HG03460 (cell line): ENCODE data around the gene CD84.
"Not testable (repeated sequence)": the region's sequence is repeated elsewhere in the genome, so short reads cannot be mapped to it uniquely, and the experiment has no call there.

Experiments
- ATAC-seq: cut with Tn5 transposase; IDR thresholded peaks from one replicate; pipeline ENCODE4 v1.9.1; 2021; ENCODE audit not compliant: unreplicated experiment

CD84 gene

GRCh38 chr1:160542303-160542945, 36.9 kb downstream of the CD84 start:
- no peak for ATAC-seq

- no peak for ATAC-seq
These were observed 37.5 kb downstream of the CD84 start for GRCh38 chr1:160541622-160542302.

- no peak for ATAC-seq
These were observed 38.5 kb downstream of the CD84 start for GRCh38 chr1:160540859-160541233.

GRCh38 chr1:160539990-160540858, 39.1 kb downstream of the CD84 start:
- peak; percentile 90 for ATAC-seq

- ATAC-seq = no peak
These were observed 39.7 kb downstream of the CD84 start for GRCh38 chr1:160539684-160539989.

GRCh38 chr1:160538985-160539651, 40.2 kb downstream of the CD84 start:
- no peak for ATAC-seq

GRCh38 chr1:160537714-160538665, 41.3 kb downstream of the CD84 start:
- no peak for ATAC-seq

- no peak for ATAC-seq
These were observed 44.3 kb downstream of the CD84 start for GRCh38 chr1:160534823-160535605.

GRCh38 chr1:160532557-160532813, 46.8 kb downstream of the CD84 start:
- not testable (repeated sequence) for ATAC-seq

GRCh38 chr1:160531809-160532556, 47.3 kb downstream of the CD84 start:
- ATAC-seq = not testable (repeated sequence)

- ATAC-seq = not testable (repeated sequence)
These were observed 49.8 kb downstream of the CD84 start for GRCh38 chr1:160529401-160529952.

GRCh38 chr1:160523789-160524188, 55.5 kb downstream of the CD84 start:
- not testable (repeated sequence) for ATAC-seq

- peak; percentile 67 for ATAC-seq
These were observed 56.5 kb downstream of the CD84 start, which contains the start of gene SLAMF6 for GRCh38 chr1:160522622-160523345. SLAMF6 (minus strand) TSS chr1:160523255; CDS start chr1:160523192, 63 bp downstream.

- no peak for ATAC-seq
These were observed 57.2 kb downstream of the CD84 start for GRCh38 chr1:160522136-160522535.

GRCh38 chr1:160521554-160521953, 57.7 kb downstream of the CD84 start:
- ATAC-seq = no peak

GRCh38 chr1:160520999-160521398, 58.3 kb downstream of the CD84 start:
- ATAC-seq = no peak

GRCh38 chr1:160520582-160520981, 58.7 kb downstream of the CD84 start:
- ATAC-seq = no peak
